ENCODE results near the gene CATSPER3. TPM values are rescaled to one million over a fixed set of nuclear protein-coding genes. Genes with fewer than 3 reads are reported as not detected.
"Not testable (repeated sequence)": the region's sequence is repeated elsewhere in the genome, so short reads cannot be mapped to it uniquely, and the experiment has no call there.

Gene CATSPER3
- total RNA-seq, 1 donor from 2014 or later, result 0.52 TPM

GRCh38 chr5:134993161-134993560 lies 25.5 kb downstream of the CATSPER3 start:
- no peak overlapping the region for H3K4me3 ChIP-seq (ENCODE audit: low read length in 3 of 3)
- H3K9me3 ChIP-seq (ENCODE audit: control insufficient read depth in 3 of 3, low read length in 3 of 3), result no peaks in the 10 kb centered on the region
- no peaks in the 10 kb centered on the region for H3K36me3 ChIP-seq (ENCODE audit: control insufficient read depth in 3 of 3, insufficient read depth in 3 of 3, low read length in 3 of 3)
- H3K27me3 ChIP-seq (ENCODE audit: control insufficient read depth in 3 of 3, insufficient read depth in 3 of 3, low read length in 3 of 3), result no peaks in the 10 kb centered on the region
- H3K27ac ChIP-seq (ENCODE audit: low read depth, low read length), result no peak overlapping the region
- no peak overlapping the region for H3K9ac ChIP-seq (ENCODE audit: low read depth in 1 of 3, low read length in 3 of 3)
- peaks cover 0 to 7% (median 0%) of the 10 kb centered on the region in 3 donors for H3K4me1 ChIP-seq (ENCODE audit: control insufficient read depth in 3 of 3, insufficient read depth in 3 of 3, low read length in 3 of 3)

GRCh38 chr5:134994560-134995156 lies 27.0 kb downstream of the CATSPER3 start:
- Histone ChIP-seq H3K36me3 (ENCODE audit: control insufficient read depth in 3 of 3, insufficient read depth in 3 of 3, low read length in 3 of 3) (no peaks in the 10 kb centered on the region), H3K27ac (ENCODE audit: low read depth, low read length) (no peak overlapping the region), H3K4me1 (ENCODE audit: control insufficient read depth in 3 of 3, insufficient read depth in 3 of 3, low read length in 3 of 3) (peaks cover 0 to 7% (median 0%) of the 10 kb centered on the region in 3 donors), H3K9me3 (ENCODE audit: control insufficient read depth in 3 of 3, low read length in 3 of 3) (no peaks in the 10 kb centered on the region), H3K4me3 (ENCODE audit: low read length in 3 of 3) (no peak overlapping the region), H3K27me3 (ENCODE audit: control insufficient read depth in 3 of 3, insufficient read depth in 3 of 3, low read length in 3 of 3) (no peaks in the 10 kb centered on the region), H3K9ac (ENCODE audit: low read depth in 1 of 3, low read length in 3 of 3) (no peak overlapping the region)

DNA sequence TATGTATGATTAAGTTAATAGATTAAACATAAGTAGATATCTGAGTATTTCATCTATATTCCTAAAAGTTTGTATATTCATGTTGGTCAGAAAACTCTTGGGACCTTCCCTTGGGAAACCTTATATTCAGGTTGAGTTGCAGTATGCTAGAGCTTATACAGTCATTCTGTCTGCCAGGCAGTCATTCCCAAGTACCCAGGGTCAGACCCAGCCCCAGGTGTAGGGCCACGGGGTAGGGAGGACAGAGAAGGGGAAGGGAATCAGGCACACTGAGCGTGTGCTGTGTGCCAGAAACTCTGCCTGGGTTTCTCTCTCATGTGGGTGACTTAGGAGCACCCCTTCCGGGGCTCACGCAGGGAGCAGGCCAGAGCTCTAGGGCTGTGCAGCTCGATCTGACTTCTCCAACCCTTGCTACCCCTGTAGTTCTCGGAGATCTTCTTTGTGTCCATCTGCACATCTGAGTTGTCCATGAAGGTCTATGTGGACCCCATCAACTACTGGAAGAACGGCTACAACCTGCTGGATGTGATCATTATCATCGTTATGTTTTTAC lies 28.2 kb downstream of the CATSPER3 start:
- H3K36me3 ChIP-seq (ENCODE audit: control insufficient read depth in 3 of 3, insufficient read depth in 3 of 3, low read length in 3 of 3), result no peaks in the 10 kb centered on the region
- no peak overlapping the region for H3K4me3 ChIP-seq (ENCODE audit: low read length in 3 of 3)
- no peaks in the 10 kb centered on the region for H3K9me3 ChIP-seq (ENCODE audit: control insufficient read depth in 3 of 3, low read length in 3 of 3)
- no peaks in the 10 kb centered on the region for H3K27me3 ChIP-seq (ENCODE audit: control insufficient read depth in 3 of 3, insufficient read depth in 3 of 3, low read length in 3 of 3)
- H3K27ac ChIP-seq (ENCODE audit: low read depth, low read length), result no peak overlapping the region
- H3K9ac ChIP-seq (ENCODE audit: low read depth in 1 of 3, low read length in 3 of 3), result no peak overlapping the region
- H3K4me1 ChIP-seq (ENCODE audit: control insufficient read depth in 3 of 3, insufficient read depth in 3 of 3, low read length in 3 of 3), result peaks cover 0 to 7% (median 0%) of the 10 kb centered on the region in 3 donors

DNA sequence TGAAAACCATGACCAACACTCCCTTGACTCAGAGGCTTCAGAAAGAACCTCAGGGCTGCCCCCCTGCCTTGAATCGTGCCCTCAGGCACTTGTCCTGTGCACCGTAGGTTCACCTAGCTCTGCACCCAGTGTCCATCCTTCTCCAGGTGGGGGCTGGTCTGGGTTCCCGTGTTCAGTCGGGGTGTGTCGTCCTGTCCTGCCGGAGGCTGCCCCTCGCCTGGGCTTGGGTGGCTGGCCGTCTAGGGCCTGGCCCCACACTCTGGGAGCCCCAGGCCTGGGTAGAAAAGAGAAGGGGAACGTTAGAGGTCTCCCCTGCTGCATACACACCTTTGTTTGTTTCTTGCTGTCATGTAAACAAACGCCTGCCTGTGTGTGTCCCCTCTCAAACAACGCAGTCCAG lies 29.3 kb downstream of the CATSPER3 start:
- H3K9me3 ChIP-seq (ENCODE audit: control insufficient read depth in 3 of 3, low read length in 3 of 3), result no peaks in the 10 kb centered on the region
- H3K4me1 ChIP-seq (ENCODE audit: control insufficient read depth in 3 of 3, insufficient read depth in 3 of 3, low read length in 3 of 3), result peaks cover 0 to 7% (median 0%) of the 10 kb centered on the region in 3 donors
- H3K27me3 ChIP-seq (ENCODE audit: control insufficient read depth in 3 of 3, insufficient read depth in 3 of 3, low read length in 3 of 3), result no peaks in the 10 kb centered on the region
- no peak overlapping the region for H3K4me3 ChIP-seq (ENCODE audit: low read length in 3 of 3)
- H3K36me3 ChIP-seq (ENCODE audit: control insufficient read depth in 3 of 3, insufficient read depth in 3 of 3, low read length in 3 of 3), result no peaks in the 10 kb centered on the region
- H3K9ac ChIP-seq (ENCODE audit: low read depth in 1 of 3, low read length in 3 of 3), result no peak overlapping the region
- H3K27ac ChIP-seq (ENCODE audit: low read depth, low read length), result no peak overlapping the region

GRCh38 chr5:134998068-134998467 lies 30.4 kb downstream of the CATSPER3 start:
- not testable (repeated sequence) for H3K27ac ChIP-seq (ENCODE audit: low read depth, low read length); H3K9me3 ChIP-seq (ENCODE audit: control insufficient read depth in 3 of 3, low read length in 3 of 3); H3K27me3 ChIP-seq (ENCODE audit: control insufficient read depth in 3 of 3, insufficient read depth in 3 of 3, low read length in 3 of 3)

DNA sequence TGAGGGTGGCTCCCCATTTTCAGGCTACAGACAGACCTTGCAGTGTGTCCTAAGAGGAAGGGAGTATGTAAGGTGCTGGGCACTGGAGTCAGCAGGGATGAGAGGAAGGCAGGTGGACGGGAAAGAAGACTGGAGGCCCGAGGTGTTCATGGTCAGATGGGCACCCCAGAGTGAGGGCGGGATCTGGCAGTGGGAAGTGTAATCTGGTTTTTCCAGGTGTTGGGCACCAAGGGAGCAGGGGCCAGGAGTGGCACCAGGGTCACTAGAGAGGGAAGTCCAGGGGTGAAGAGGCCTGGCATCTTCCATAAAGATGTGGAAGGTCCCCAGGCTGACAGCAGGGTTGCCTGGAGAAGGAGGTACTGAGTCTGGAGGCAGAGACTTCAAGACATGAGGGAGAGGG lies 36.7 kb downstream of the CATSPER3 start:
- H3K4me1 ChIP-seq (ENCODE audit: control insufficient read depth in 3 of 3, insufficient read depth in 3 of 3, low read length in 3 of 3), result no peaks in the 10 kb centered on the region
- H3K9ac ChIP-seq (ENCODE audit: low read depth in 1 of 3, low read length in 3 of 3), result no peak overlapping the region
- no peaks in the 10 kb centered on the region for H3K36me3 ChIP-seq (ENCODE audit: control insufficient read depth in 3 of 3, insufficient read depth in 3 of 3, low read length in 3 of 3)
- H3K9me3 ChIP-seq (ENCODE audit: control insufficient read depth in 3 of 3, low read length in 3 of 3), result no peaks in the 10 kb centered on the region
- no peaks in the 10 kb centered on the region for H3K27me3 ChIP-seq (ENCODE audit: control insufficient read depth in 3 of 3, insufficient read depth in 3 of 3, low read length in 3 of 3)
- H3K4me3 ChIP-seq (ENCODE audit: low read length in 3 of 3), result no peak overlapping the region
- H3K27ac ChIP-seq (ENCODE audit: low read depth, low read length), result no peak overlapping the region

More at GRCh38 chr5:134998068-134998467, 30.4 kb downstream of the CATSPER3 start:
- H3K9ac ChIP-seq (ENCODE audit: low read depth in 1 of 3, low read length in 3 of 3); H3K4me3 ChIP-seq (ENCODE audit: low read length in 3 of 3); H3K36me3 ChIP-seq (ENCODE audit: control insufficient read depth in 3 of 3, insufficient read depth in 3 of 3, low read length in 3 of 3); H3K4me1 ChIP-seq (ENCODE audit: control insufficient read depth in 3 of 3, insufficient read depth in 3 of 3, low read length in 3 of 3): not testable (repeated sequence)

DNA sequence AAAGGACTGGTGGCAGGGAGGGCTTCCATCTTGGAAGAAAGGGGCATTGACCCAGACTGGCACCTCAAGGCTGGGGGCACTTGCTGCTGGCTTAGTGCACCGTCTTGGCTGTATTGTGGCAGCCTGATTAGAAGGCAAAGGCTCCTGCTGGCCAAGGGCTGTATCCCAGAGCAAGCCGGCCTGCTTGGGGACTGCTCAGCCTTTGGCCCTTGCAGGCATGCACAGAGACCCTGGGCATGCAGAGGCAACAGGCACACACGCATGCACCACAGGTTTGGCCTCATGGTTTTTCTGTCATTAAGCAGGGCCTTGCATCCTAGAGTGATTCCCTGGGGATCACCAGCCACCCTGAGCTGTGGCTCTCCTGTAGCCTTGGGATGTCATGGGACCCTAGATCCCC lies 37.4 kb downstream of the CATSPER3 start:
- Histone ChIP-seq H3K27ac (ENCODE audit: low read depth, low read length) (no peak overlapping the region), H3K4me1 (ENCODE audit: control insufficient read depth in 3 of 3, insufficient read depth in 3 of 3, low read length in 3 of 3) (no peaks in the 10 kb centered on the region), H3K36me3 (ENCODE audit: control insufficient read depth in 3 of 3, insufficient read depth in 3 of 3, low read length in 3 of 3) (no peaks in the 10 kb centered on the region), H3K9me3 (ENCODE audit: control insufficient read depth in 3 of 3, low read length in 3 of 3) (no peaks in the 10 kb centered on the region), H3K4me3 (ENCODE audit: low read length in 3 of 3) (no peak overlapping the region), H3K27me3 (ENCODE audit: control insufficient read depth in 3 of 3, insufficient read depth in 3 of 3, low read length in 3 of 3) (no peaks in the 10 kb centered on the region), H3K9ac (ENCODE audit: low read depth in 1 of 3, low read length in 3 of 3) (no peak overlapping the region)

DNA sequence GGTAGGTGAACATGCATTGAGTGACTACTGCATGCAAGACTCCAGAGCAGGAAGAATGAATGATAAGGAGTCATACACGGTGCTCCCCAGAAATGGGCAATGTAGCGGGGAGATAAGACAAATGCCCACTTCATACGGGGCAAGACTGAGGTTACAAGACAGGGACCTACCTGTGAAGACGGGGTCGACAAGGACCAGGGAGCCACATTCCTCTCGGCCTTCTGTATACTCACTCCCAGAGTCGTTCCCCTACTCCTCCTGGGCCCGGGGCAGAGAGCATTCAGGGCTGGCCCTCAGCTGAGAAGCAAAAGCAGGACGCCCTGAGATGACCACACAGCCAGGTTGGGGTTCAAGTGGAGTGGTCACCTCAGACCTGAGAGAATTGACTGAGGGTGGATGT lies 39.6 kb downstream of the CATSPER3 start:
- Histone ChIP-seq H3K36me3 (ENCODE audit: control insufficient read depth in 3 of 3, insufficient read depth in 3 of 3, low read length in 3 of 3) (no peaks in the 10 kb centered on the region), H3K27ac (ENCODE audit: low read depth, low read length) (no peak overlapping the region), H3K9me3 (ENCODE audit: control insufficient read depth in 3 of 3, low read length in 3 of 3) (no peaks in the 10 kb centered on the region), H3K4me3 (ENCODE audit: low read length in 3 of 3) (no peak overlapping the region), H3K4me1 (ENCODE audit: control insufficient read depth in 3 of 3, insufficient read depth in 3 of 3, low read length in 3 of 3) (no peaks in the 10 kb centered on the region), H3K9ac (ENCODE audit: low read depth in 1 of 3, low read length in 3 of 3) (no peak overlapping the region), H3K27me3 (ENCODE audit: control insufficient read depth in 3 of 3, insufficient read depth in 3 of 3, low read length in 3 of 3) (no peaks in the 10 kb centered on the region)

- Histone ChIP-seq H3K36me3 (ENCODE audit: control insufficient read depth in 3 of 3, insufficient read depth in 3 of 3, low read length in 3 of 3) (no peaks in the 10 kb centered on the region), H3K27ac (ENCODE audit: low read depth, low read length) (no peak overlapping the region), H3K9ac (ENCODE audit: low read depth in 1 of 3, low read length in 3 of 3) (no peak overlapping the region), H3K9me3 (ENCODE audit: control insufficient read depth in 3 of 3, low read length in 3 of 3) (no peaks in the 10 kb centered on the region), H3K27me3 (ENCODE audit: control insufficient read depth in 3 of 3, insufficient read depth in 3 of 3, low read length in 3 of 3) (no peaks in the 10 kb centered on the region), H3K4me1 (ENCODE audit: control insufficient read depth in 3 of 3, insufficient read depth in 3 of 3, low read length in 3 of 3) (peaks cover 2% of the 10 kb centered on the region in 3 donors), H3K4me3 (ENCODE audit: low read length in 3 of 3) (no peak overlapping the region)
Measured at GRCh38 chr5:135007749-135008363, 40.1 kb downstream of the CATSPER3 start.

GRCh38 chr5:135008556-135008955 lies 40.8 kb downstream of the CATSPER3 start:
- Histone ChIP-seq H3K9me3 (ENCODE audit: control insufficient read depth in 3 of 3, low read length in 3 of 3) (no peaks in the 10 kb centered on the region), H3K4me1 (ENCODE audit: control insufficient read depth in 3 of 3, insufficient read depth in 3 of 3, low read length in 3 of 3) (peaks cover 3 to 9% (median 3%) of the 10 kb centered on the region in 3 donors), H3K36me3 (ENCODE audit: control insufficient read depth in 3 of 3, insufficient read depth in 3 of 3, low read length in 3 of 3) (no peaks in the 10 kb centered on the region), H3K27ac (ENCODE audit: low read depth, low read length) (no peak overlapping the region), H3K4me3 (ENCODE audit: low read length in 3 of 3) (no peak overlapping the region), H3K27me3 (ENCODE audit: control insufficient read depth in 3 of 3, insufficient read depth in 3 of 3, low read length in 3 of 3) (no peaks in the 10 kb centered on the region), H3K9ac (ENCODE audit: low read depth in 1 of 3, low read length in 3 of 3) (no peak overlapping the region)

All from skeletal muscle tissue (tissue), 4 donors.